GM23248 (cell line): Measurements from ENCODE around the gene RPS24. TPM values are rescaled to one million over a fixed set of nuclear protein-coding genes. Genes with fewer than 3 reads are reported as not detected.
A peak's percentile ranks its signal among the peaks of the same experiment; 100 is the strongest.

Experiments
- DNase-seq: peaks from one replicate; pipeline ENCODE4 v3.0.0-alpha.2; 2015
- H2AFZ ChIP-seq: fragments of 200-600 bp; sonication (generic); 2 replicates; pipeline ENCODE4 v1.6.1; 2016; ENCODE audit warnings: antibody characterized with exemption
- H3F3A ChIP-seq: fragments of 200-600 bp; sonication (generic); 2 replicates; pipeline ENCODE4 v1.6.1; 2016; ENCODE audit warnings: mild to moderate bottlenecking, antibody characterized with exemption, mixed run types; ENCODE audit not compliant: insufficient read depth
- H3K27ac ChIP-seq: fragments of 200-600 bp; sonication (generic); 2 replicates; pipeline ENCODE4 v1.5.1; 2016; ENCODE audit warnings: mild to moderate bottlenecking
- H3K27me3 ChIP-seq: fragments of 200-600 bp; sonication (generic); replicated peaks from 2 replicates; pipeline ENCODE4 v1.6.1; 2016; ENCODE audit warnings: mild to moderate bottlenecking; ENCODE audit not compliant: insufficient read depth
- H3K36me3 ChIP-seq: fragments of 200-600 bp; sonication (generic); 2 replicates; pipeline ENCODE4 v1.6.1; 2016; ENCODE audit warnings: low read depth, mild to moderate bottlenecking
- H3K4me1 ChIP-seq: fragments of 200-600 bp; sonication (generic); 2 replicates; pipeline ENCODE4 v1.6.1; 2016; ENCODE audit warnings: mild to moderate bottlenecking; ENCODE audit not compliant: insufficient read depth
- H3K4me2 ChIP-seq: fragments of 200-600 bp; sonication (generic); one replicate; pipeline ENCODE4 v1.6.1; 2016; ENCODE audit warnings: mild to moderate bottlenecking; ENCODE audit not compliant: unreplicated experiment
- H3K4me3 ChIP-seq: fragments of 200-600 bp; sonication (generic); 2 replicates; pipeline ENCODE4 v1.5.1; 2016; ENCODE audit warnings: mild to moderate bottlenecking
- H3K79me2 ChIP-seq: fragments of 200-600 bp; sonication (generic); 2 replicates; pipeline ENCODE4 v1.6.1; 2016; ENCODE audit warnings: mild to moderate bottlenecking; ENCODE audit not compliant: insufficient read depth
- H3K9ac ChIP-seq: fragments of 200-600 bp; sonication (generic); 2 replicates; pipeline ENCODE4 v1.6.1; 2016; ENCODE audit warnings: mild to moderate bottlenecking
- H3K9me2 ChIP-seq: fragments of 200-600 bp; sonication (generic); 2 replicates; pipeline ENCODE4 v1.6.1; 2016; ENCODE audit warnings: mixed run types, mild to moderate bottlenecking, moderate library complexity; ENCODE audit not compliant: insufficient read depth
- H3K9me3 ChIP-seq: fragments of 200-600 bp; sonication (generic); one replicate; pipeline ENCODE4 v1.6.1; 2017; ENCODE audit warnings: low read depth
- H4K20me1 ChIP-seq: fragments of 200-600 bp; sonication (generic); 2 replicates; pipeline ENCODE4 v1.6.0; 2016; ENCODE audit not compliant: insufficient read depth
- EZH2 ChIP-seq: fragments of 200-600 bp; sonication (generic); IDR thresholded peaks from 2 replicates; pipeline ENCODE4 v1.6.1; 2018; ENCODE audit warnings: antibody characterized with exemption, mild to moderate bottlenecking; ENCODE audit not compliant: insufficient read depth, poor library complexity, severe bottlenecking
- EZH2phosphoT487 ChIP-seq: fragments of 200-600 bp; sonication (generic); IDR thresholded peaks from 2 replicates; pipeline ENCODE4 v1.6.1; 2018; ENCODE audit warnings: antibody characterized with exemption, moderate library complexity, mild to moderate bottlenecking, low read depth; ENCODE audit not compliant: insufficient read depth
- WGBS, 2 experiments: methylation state at CpG; one replicate each; pipeline ENCODE4 v1.1.6; 2015 to 2017; ENCODE audit warnings: low lambda C conversion rate in 2 of 2, low coverage in 1 of 2; ENCODE audit errors: missing lambda C conversion rate in 2 of 2; 5-methylcytosine and 5-hydroxymethylcytosine counted together
- in situ Hi-C: fragments of 300-500 bp; cut with MboI; formaldehyde crosslinking; loops from 2 replicates; pipeline ENCODE4 v1.15.0; 2020
- polyA plus RNA-seq: library from polyadenylated mRNA; unstranded; fragments of >200 nt; fragmentation: Nextera tagmentation; extraction: Ambion mirVana; gene quantifications from 2 replicates; pipeline ENCODE4 v1.2.1, GENCODE V29; 2016
- total RNA-seq: library from RNA; depleted of rRNA; stranded (reverse); fragments of >200 nt; shearing (Covaris generic); gene quantifications from 2 replicates; pipeline ENCODE4 v1.2.3, GENCODE V29; 2014; rRNA removed

RPS24 gene
- total RNA-seq: 1,265 and 1,653 TPM in 2 replicates
- polyA plus RNA-seq: 660 and 669 TPM in 2 replicates

- peaks cover 53% of the 10 kb centered on the region for H3K79me2 ChIP-seq
- peaks cover 15% of the 10 kb centered on the region; the same call in 1 of the 2 replicates for H4K20me1 ChIP-seq
- 0 to 1% methylated on average over 50 to 53 of the region's 55 CpGs for WGBS, 2 experiments
- H3K4me2 ChIP-seq: peak within 1 kb of the TSS; percentile 98
- H3K27ac ChIP-seq: peak within 1 kb of the TSS; percentile 52
- H3K9me3 ChIP-seq: no peaks in the 10 kb centered on the region
- H3F3A ChIP-seq: peaks cover 50% of the 10 kb centered on the region
- peak; percentile 99 for DNase-seq
- H3K27me3 ChIP-seq: no peaks in the 10 kb centered on the region
- TF ChIP-seq EZH2phosphoT487 (no peak), EZH2 (no peak)
- peak within 1 kb of the TSS; percentile 85 for H2AFZ ChIP-seq
- peak within 1 kb of the TSS; percentile 89 for H3K9ac ChIP-seq
- H3K9me2 ChIP-seq: no peaks in the 10 kb centered on the region
- peaks cover 42% of the 10 kb centered on the region for H3K36me3 ChIP-seq
- H3K4me1 ChIP-seq: peaks cover 37% of the 10 kb centered on the region
- peak within 1 kb of the TSS; percentile 97 for H3K4me3 ChIP-seq
- in situ Hi-C loops: no loop called here
These were observed at the start of gene RPS24 for GRCh38 chr10:78033637-78034470. Gene RPS24 (plus strand): TSS chr10:78033863. CDS start chr10:78033902, 39 bp downstream.

GRCh38 chr10:77984986-77985385 lies 48.7 kb upstream of the RPS24 start:
- Histone ChIP-seq H3K4me2 (no peak overlapping the region), H3K9me3 (no peaks in the 10 kb centered on the region), H3K4me3 (no peak overlapping the region), H3K27me3 (no peaks in the 10 kb centered on the region), H3K4me1 (peaks cover 11% of the 10 kb centered on the region), H4K20me1 (no peaks in the 10 kb centered on the region), H3K36me3 (peaks cover 66% of the 10 kb centered on the region), H3K9me2 (no peaks in the 10 kb centered on the region), H2AFZ (no peak overlapping the region), H3K27ac (no peak overlapping the region), H3K79me2 (peaks cover 6% of the 10 kb centered on the region; the same call in 1 of the 2 replicates), H3F3A (peaks cover 41% of the 10 kb centered on the region), H3K9ac (no peak overlapping the region)
- WGBS, 2 experiments: 89 to 95% methylated on average over 4 of the region's 4 CpGs
- in situ Hi-C loops: no loop called here
- no peak for DNase-seq
- no peak for TF ChIP-seq EZH2phosphoT487
- no peak for TF ChIP-seq EZH2

GRCh38 chr10:77987671-77988255 lies 45.9 kb upstream of the RPS24 start:
- Histone ChIP-seq H3K9ac (no peak overlapping the region), H3K36me3 (peaks cover 66% of the 10 kb centered on the region), H3K27me3 (no peaks in the 10 kb centered on the region), H3F3A (peaks cover 53% of the 10 kb centered on the region), H3K9me2 (no peaks in the 10 kb centered on the region), H3K9me3 (no peaks in the 10 kb centered on the region), H3K79me2 (no peaks in the 10 kb centered on the region), H2AFZ (no peak overlapping the region), H3K4me1 (peaks cover 11% of the 10 kb centered on the region), H3K27ac (no peak overlapping the region), H4K20me1 (no peaks in the 10 kb centered on the region), H3K4me3 (no peak overlapping the region), H3K4me2 (no peak overlapping the region)
- 96 to 98% methylated on average over 7 of the region's 7 CpGs for WGBS, 2 experiments
- TF ChIP-seq EZH2 (no peak), EZH2phosphoT487 (no peak)
- no peak for DNase-seq
- in situ Hi-C loops: no loop called here

- no peaks in the 10 kb centered on the region for H3K27me3 ChIP-seq
- H2AFZ ChIP-seq: no peak overlapping the region
- H3K79me2 ChIP-seq: no peaks in the 10 kb centered on the region
- H3K4me3 ChIP-seq: no peak overlapping the region
- TF ChIP-seq EZH2phosphoT487: no peak
- no peak for TF ChIP-seq EZH2
- peak; percentile 52 for DNase-seq
- peaks cover 1% of the 10 kb centered on the region; the same call in 1 of the 2 replicates for H3K4me1 ChIP-seq
- no peaks in the 10 kb centered on the region for H3K9me2 ChIP-seq
- peaks cover 71% of the 10 kb centered on the region for H3K36me3 ChIP-seq
- H3K4me2 ChIP-seq: no peak overlapping the region
- in situ Hi-C loops: no loop called here
- H3F3A ChIP-seq: peaks cover 39% of the 10 kb centered on the region
- H4K20me1 ChIP-seq: no peaks in the 10 kb centered on the region
- no peaks in the 10 kb centered on the region for H3K9me3 ChIP-seq
- H3K27ac ChIP-seq: peak overlapping the region; percentile 40
- no peak overlapping the region for H3K9ac ChIP-seq
- 54 to 62% methylated on average over 11 of the region's 11 CpGs for WGBS, 2 experiments
These were observed 44.5 kb upstream of the RPS24 start for GRCh38 chr10:77989081-77989724.
